ENCODE measurements around the gene KRT38.
"Not testable (repeated sequence)": the region's sequence is repeated elsewhere in the genome, so short reads cannot be mapped to it uniquely, and the experiment has no call there.

KRT38 gene

GRCh38 chr17:41422586-41422985 lies 18.2 kb downstream of the KRT38 start:
- DNase-seq (ENCODE audit: low read depth in 2 of 2) = not testable (repeated sequence)

DNA sequence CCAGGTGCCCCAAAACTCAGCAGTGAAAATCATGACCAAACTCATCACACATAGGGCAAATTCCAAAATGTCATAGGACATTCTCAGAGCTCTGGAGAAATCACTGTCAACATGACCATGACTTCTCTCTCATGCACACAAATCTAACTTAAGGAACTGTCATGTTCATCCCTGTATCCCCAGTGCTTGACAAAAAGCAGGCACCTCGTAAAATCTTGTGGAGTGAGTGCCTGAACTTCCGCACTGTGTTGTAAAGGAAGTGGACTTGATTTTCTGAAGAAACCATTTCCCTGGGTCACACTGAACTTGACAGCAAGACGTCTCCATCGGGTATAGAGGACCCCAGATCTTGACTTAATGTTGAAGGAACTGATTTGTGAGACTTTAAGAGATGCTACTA lies 19.2 kb downstream of the KRT38 start:
- DNase-seq (ENCODE audit: low read depth in 2 of 2) = no peak

DNA sequence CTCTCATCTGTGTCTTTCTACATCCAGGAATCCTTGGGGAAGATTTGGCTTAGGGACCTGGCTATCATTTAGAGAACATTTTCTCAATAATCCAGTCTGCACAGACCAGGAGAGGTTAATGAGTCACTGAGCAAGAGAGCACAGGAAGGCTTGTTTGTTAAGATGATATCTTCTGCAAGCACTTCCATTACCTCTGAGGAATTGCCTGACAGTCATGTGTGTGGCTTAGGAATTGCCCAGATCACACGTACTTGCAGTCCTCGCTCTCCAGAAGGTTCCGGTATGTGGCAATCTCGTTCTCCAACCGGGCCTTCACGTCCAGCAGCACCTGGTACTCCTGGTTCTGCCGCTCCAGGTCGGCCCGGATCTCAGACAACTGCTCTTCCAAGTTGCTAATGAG lies 19.7 kb downstream of the KRT38 start:
- DNase-seq (ENCODE audit: low read depth in 2 of 2) = no peak

DNA sequence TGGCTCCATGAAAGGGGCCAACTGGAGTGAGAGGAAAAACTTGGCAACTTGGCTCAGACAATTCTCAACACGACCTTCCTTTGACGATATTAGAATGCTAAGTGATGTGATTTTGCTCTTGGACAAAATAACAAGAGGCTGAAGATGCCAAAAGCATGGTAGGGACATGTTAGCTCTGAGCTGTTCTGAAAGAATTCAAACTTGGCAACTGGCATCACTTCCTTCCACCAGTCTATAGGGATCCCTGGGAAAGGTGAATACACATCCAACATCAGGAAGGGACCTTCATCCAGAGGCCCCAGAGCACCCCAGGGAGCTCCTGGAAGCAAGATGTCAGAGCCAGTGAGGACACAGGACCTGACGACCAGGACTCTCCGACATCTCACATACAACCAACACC lies 20.6 kb downstream of the KRT38 start:
- DNase-seq (ENCODE audit: low read depth in 2 of 2) = no peak

DNA sequence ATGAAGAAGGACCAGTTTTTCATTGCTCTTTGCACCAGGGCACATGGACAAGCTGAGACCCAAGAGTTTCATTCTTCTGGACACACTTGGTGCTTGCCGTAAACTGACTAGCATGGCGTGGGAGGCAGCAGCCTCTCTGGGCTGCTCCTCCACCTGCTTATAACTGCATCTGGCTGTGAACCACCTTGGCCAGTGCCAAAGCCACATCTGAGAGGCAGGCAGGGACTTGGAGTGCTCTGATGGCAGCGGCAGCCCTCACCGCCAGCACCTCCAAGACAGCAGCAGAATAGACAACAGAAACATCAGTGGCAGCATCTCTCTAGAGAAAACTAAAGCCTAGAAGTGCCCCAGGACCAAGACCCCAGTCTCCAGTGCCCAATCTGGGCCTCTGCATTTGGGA lies 21.1 kb downstream of the KRT38 start:
- no peak for DNase-seq (ENCODE audit: low read depth in 2 of 2)

- no peak for DNase-seq (ENCODE audit: low read depth in 2 of 2)
These were observed 22.5 kb downstream of the KRT38 start for GRCh38 chr17:41418116-41418860.

DNA sequence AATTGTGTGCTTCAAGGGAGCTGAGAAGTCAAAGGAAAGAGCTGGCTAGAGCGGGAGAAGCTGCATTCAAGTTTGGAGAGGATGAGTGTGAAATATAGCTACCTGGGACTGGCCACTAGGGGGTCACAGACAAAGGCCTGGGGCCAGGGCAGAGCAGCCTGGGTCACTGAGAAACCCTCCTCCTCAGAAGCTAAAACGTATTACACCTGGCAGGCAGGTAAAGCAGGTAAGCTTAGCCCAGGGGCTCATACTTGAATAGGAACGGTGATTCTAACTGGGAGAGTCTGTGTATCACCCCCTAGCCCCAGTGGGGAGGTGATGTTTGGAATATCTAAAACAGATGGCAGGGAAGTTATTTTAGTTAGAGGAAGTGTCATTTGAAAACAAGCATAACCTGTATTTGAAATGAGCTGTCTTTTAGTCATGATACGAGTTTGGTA lies 23.2 kb downstream of the KRT38 start:
- DNase-seq (ENCODE audit: low read depth in 2 of 2) = no peak

DNA sequence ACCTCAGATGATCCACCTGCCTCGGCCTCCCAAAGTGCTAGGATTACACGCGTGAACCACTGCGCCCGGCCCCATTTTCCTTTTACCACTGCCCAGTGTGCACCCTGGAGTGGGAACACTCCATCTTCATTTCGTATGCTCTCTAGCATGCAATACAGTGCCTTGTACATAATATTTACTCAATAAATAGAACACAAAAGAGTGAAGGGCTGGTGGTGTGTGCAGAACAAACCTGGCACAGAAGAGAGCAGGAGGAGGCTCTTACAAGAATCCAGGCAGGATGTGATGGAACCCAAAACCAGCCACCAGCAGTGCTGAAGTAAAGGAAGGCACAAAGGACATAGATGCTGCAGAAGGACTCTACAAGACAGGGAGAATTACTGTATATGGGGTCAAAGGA lies 23.7 kb downstream of the KRT38 start:
- DNase-seq (ENCODE audit: low read depth in 2 of 2) = no peak

DNA sequence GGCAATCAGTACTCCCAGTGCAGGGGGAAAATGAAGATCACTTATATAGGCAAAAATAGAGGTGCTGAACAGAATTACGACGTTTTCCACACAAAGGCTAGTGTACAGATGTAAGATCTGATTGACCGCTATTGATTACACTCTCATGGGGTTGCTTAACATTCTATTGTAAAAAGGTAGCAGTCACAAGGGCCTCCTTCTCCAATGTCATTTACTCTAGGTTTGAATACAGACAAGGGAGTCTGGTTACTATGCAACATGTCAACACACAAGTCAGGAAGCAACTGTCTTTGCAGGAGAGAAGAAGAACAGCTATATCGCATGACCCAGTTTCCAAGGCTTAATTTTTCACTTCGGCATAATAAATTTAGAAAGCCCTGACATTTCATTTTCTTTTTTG lies 24.3 kb downstream of the KRT38 start:
- no peak for DNase-seq (ENCODE audit: low read depth in 2 of 2)

DNA sequence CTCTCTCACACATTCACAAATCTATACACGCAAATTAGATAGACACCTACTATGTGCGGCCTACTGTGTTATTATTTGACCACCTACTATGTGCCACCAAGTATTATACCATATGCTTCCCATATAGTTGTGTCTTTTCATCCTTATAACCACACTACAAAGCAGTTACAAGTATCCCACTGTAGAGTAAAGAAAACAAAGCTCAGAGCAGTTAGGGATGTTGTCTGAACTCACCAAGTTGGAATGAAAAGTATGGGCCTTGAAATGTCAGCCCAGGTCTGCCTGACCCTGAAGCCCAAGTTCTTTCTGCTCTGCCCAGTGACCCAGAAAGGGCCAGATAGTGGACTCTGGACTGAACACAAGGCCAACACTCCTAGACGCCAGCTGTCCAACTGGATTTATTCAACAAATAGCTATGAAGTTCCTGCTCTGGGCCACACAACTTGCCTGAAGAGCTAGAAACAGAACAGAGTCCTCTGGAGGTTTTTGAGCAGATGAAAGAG lies 24.9 kb downstream of the KRT38 start:
- DNase-seq (ENCODE audit: low read depth in 2 of 2) = no peak

GRCh38 chr17:41415411-41415810 lies 25.4 kb downstream of the KRT38 start:
- no peak for DNase-seq (ENCODE audit: low read depth in 2 of 2)

DNA sequence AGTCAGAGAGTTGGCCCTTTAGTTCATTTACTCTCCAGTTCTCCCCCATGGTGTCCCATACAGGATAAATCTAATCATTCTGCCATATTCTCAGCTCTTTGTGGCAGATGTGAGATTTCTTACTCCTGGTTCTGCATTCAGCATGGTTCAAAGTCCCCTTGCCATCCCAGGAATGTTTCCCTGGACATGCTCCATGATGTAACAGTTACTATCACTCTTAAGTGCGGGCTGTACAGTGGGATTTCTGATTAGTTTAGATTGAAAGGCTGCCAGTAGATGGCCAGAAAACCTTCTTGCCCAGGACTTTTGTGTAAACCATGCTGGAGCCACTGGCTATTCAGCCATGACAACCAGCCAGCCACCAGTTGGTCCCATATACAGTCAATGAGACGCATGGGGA lies 26.8 kb downstream of the KRT38 start:
- no peak for DNase-seq (ENCODE audit: low read depth in 2 of 2)

GRCh38 chr17:41413353-41413957 lies 27.3 kb downstream of the KRT38 start:
- no peak for DNase-seq (ENCODE audit: low read depth in 2 of 2)

DNA sequence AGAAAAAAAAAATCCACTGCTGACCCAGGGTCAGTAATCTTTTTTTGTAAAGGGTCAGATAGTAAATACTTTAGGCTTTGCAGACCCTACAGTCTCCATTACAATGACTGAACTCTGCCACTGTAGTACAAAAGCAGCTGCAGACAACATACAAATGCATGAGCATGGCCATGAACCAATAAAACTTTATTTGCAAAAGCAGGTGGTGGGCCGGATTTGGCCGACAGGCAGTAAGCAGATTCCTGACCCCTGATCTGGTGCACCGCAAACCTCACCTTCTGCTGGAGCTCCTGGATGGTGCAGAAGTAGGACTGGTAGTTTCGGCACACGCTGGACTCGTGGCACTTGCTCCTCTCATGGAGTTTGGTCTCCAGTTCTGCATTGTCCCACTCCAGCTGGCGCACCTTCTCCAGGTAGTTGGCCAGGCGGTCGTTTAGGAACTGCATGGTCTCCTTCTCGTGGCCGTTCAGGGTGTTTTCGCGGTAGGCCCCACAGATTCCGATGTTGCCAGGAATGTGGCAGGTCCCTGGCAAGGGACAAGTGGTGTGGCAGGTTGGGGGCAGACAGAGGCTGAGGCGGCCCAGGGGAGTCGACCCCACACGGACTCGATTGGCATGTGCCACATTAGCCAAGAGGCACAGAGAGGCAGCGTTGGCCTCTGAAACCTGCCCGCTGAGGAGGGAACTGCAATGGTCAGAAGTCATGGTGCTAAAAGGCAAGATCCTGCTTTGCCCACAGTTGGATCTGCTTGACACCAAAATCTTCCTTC lies 29.5 kb downstream of the KRT38 start:
- DNase-seq (ENCODE audit: low read depth in 2 of 2) = no peak

DNA sequence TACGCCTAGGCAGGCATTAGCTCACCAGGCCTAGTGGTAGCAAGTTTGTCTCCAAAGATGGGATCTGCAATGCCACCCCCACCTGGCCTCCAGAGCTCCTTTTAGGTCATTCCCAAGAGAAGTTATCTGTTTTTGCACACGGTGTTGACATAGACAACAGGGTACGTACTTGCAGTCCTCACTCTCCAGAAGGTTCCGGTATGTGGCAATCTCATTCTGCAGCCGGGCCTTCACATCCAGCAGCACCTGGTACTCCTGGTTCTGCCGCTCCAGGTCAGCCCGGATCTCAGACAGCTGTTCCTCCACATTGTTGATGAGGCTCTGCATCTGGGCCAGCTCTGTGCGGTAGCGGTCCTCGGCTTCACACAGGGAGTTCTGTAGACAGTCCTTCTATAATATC lies 33.6 kb downstream of the KRT38 start:
- no peak for DNase-seq (ENCODE audit: low read depth in 2 of 2)

DNA sequence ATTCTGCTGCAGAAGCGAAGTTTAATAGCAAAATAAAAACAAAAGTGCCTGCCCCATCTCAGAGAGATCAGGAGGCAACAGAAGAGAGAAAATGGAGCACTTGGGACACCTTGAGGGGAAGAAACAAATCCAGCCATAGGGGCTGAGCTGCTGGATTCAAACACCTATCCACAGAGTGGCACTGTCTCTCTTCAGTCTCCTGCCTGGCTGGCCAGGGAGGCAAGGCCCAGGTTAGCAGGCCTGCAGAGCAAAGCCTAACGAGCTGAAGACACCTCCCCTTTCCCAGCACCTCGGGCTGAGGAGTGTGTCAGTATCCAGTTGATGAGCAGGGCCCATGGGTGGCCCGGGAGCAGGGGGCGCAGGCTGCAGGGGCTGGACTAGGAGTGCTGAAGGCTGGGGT lies 34.6 kb downstream of the KRT38 start:
- DNase-seq (ENCODE audit: low read depth in 2 of 2) = no peak

DNA sequence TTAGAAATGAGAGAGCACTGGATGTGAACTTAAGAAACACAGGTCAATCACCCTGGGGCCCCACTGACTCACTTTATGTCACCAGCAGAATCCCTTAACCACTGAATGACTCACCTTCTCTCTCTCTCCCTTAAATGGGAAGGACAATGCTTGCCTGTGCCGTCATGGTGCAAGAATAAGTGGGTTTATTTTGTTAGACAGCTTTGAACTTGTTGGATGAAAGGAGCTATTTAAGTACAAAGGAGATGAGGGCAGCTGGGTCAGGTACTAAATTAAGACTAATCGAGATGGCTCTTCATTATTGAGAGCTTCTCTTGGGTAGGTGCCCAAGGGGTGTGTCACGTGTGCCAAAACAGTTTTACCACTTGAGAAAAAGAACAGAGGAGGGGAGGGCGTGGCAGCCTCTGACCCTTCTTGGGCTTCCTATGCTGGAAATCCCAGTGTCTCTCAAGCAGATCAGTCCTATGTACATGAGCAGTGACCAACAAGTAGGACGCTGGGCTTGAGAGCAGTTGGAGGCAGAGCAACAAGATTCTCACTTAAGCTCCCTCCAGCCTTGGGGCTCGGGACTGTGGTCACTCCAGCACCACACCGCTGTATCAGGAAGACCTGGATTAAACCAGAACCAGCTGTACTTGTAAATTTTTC lies 36.6 kb downstream of the KRT38 start:
- peak; percentile 26 to 54 for DNase-seq (ENCODE audit: low read depth in 2 of 2)

DNA sequence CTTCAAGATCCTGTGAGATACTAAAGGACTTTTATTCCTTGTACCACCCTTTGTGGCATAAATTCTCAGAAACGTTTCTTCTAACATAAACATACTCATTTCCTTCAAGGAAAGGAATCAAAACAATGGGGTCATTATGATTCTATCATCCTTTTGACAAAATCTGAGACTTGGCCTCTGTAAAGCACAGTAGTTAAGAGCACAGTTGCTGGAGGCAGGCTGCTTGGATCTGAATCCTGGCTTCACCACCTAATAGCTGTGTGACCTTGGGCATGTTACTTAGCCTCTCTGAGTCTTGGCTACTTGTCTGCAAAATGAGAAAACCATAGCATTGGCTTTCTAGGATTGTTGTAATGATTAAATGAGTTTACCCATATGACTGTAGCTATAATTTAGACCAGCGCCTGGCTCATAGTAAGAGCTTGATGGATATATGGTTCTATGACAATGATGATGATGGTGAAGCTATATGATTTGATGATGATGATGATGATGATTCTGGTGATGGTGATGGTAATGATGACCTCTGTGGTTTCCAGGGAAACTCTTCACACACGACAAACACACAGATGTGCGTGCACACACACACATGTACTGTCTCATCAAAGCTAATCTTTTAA lies 37.3 kb downstream of the KRT38 start:
- DNase-seq (ENCODE audit: low read depth in 2 of 2) = no peak

DNA sequence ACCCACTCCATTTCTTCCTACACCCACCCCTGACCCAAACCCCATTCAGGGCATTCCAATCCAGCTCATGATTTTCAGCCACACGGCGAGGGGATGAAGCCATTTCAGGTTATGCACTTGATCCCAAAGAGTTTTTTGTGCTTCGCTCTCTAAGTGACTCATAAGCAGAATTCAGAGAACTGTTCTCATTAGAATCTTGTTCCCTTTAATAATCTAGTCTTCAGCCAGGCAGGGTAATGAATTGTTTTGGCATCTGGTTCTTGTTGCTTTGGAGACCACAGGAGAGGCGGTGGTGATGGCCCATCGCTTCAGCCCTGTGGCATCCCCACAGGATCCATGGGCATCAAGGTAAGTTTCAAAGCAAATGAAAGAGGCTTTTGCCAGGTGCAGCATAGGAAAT lies 38.6 kb downstream of the KRT38 start:
- no peak for DNase-seq (ENCODE audit: low read depth in 2 of 2)

DNA sequence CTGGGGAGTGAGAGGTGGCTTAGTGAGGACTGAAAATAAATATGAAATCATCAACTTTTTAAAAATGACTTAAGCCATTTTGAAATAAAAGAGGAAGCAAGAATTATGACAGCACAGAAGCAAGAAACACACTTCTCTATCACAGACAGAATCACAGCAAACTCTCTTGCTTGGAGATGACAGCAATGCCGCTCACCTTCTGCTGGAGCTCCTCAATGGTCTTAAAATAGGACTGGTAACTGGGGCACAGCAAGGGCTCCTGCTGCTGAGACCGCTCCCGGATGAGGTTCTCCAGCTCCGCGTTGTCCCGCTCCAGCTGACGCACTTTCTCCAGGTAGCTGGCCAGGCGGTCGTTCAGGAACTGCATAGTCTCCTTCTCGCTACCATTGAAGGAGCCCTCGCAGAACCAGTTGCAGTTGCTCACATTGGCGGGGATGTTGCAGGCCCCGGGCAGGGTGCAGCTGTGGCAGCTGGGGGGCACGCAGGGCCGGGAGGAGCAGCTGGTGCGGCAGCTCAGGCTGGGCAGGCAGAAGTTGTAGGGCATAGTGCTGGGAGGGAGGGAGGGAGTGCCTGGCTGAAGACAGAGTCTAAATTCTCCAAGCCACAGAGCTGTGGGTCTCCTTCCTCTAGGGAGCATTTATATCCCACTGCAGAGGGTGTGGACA lies 43.7 kb downstream of the KRT38 start, which contains the start of gene KRT31:
Gene KRT31 (minus strand): TSS at position 613 of the 665 bp plus-strand sequence. CDS start 69 bp downstream, at position 544.
- DNase-seq (ENCODE audit: low read depth in 2 of 2) = no peak

- no peak for DNase-seq (ENCODE audit: low read depth in 2 of 2)
These were observed 44.4 kb downstream of the KRT38 start for GRCh38 chr17:41396340-41396739.
